Measurements from ENCODE around the gene ODF2. TPM values are rescaled to one million over a fixed set of nuclear protein-coding genes. Genes with fewer than 3 reads are reported as not detected.
"Not testable (repeated sequence)": the region's sequence is repeated elsewhere in the genome, so short reads cannot be mapped to it uniquely, and the experiment has no call there.

The ODF2 gene
- total and polyA plus RNA-seq, 5 experiments from 2014 or later: 15.6 to 36.6 (median 32.8) TPM

DNA sequence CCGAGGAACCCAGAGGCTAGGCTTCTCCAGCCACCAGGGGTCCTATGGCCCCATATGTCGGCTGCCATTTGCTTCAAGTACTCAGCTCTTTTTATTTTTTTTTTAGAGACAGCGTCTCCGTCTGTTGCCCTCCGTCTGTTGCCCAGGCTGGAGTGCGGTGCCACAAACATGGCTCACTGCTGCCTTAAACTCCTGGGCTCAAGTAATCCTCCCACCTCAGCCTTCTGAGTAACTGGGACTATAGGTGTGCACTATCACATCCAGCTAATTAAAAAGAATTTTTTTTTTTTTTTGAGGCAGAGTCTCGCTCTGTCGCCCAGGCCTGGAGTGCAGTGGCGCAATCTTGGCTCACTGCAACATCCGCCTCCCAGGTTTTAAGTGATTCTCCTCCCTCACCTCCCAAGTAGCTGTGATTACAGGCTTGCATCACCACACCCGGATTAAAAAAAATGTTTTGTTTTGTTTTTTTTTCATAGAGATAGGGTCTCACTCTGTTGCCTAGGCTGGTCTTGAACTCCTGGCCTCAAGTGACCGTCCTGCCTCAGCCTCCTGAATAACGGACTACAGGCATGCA, 26.2 kb upstream of the ODF2 start:
- DNase-seq (no peak), ATAC-seq (no peak)
- Mint-ChIP-seq H3K27ac (no peak overlapping the region), H3K27me3 (no peaks in the 10 kb centered on the region), H3K9me3 (no peaks in the 10 kb centered on the region), H3K36me3 (no peaks in the 10 kb centered on the region), H3K4me3 (no peak overlapping the region), H3K4me1 (no peaks in the 10 kb centered on the region)
- POLR2A ChIA-PET: no interaction called here

DNA sequence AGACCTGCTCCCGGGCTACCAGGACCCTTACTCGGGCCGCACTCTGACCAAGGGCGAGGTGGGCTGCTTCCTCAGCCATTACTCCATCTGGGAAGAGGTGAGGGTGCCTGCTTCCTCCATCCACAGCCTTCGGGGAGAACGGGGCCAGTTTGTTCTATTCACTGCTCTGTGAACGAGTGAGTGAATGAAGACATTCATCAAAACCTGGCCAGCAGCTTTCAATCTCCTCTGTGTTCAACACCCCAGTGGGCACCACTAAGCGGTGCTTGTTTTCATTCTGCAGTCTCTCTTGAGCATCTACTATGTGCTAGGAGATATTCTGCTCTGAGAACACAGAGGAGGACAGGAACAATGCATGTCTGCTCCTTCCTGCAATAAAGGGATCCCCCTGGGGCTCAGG, 24.6 kb upstream of the ODF2 start:
- POLR2A ChIA-PET: interaction anchor here (0.7 kb wide), 1 partner anchor 19 kb away, joined by 3 read pairs; no protein-coding TSS in a partner anchor
- H3K4me3 Mint-ChIP-seq: no peak overlapping the region
- H3K27ac Mint-ChIP-seq: peak overlapping the region in 1 of 10 donors; percentile 46

DNA sequence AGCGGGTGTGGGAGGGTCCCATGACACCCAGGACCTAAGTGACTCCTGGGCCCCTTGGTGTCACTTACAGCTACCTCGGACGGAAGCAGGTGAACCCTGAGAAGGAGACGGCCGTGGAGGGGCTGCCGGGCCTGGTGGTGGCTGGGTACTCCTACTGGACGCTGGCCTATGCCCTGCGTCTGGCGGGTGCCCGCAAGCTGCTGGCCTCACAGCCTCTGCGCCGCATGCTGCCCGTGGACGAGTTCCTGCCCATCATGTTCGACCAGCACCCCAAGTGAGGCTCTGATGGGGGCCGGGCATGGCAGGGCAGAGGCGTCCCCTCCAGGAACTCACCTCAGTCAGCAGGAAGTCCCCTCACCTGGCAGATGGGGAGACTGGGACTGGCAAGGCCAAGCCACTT, 21.5 kb upstream of the ODF2 start:
- ATAC-seq (no peak), DNase-seq (no peak)
- no peaks in the 10 kb centered on the region for H3K27me3 Mint-ChIP-seq
- H3K4me3 Mint-ChIP-seq: no peak overlapping the region
- no peak overlapping the region for H3K27ac Mint-ChIP-seq
- POLR2A ChIA-PET: interaction anchor here (0.6 kb wide), 1 partner anchor 229 kb away, joined by 4 read pairs; no protein-coding TSS in a partner anchor
- peaks cover 0 to 4% (median 3%) of the 10 kb centered on the region in 4 donors for H3K4me1 Mint-ChIP-seq
- H3K36me3 Mint-ChIP-seq: no peaks in the 10 kb centered on the region
- H3K9me3 Mint-ChIP-seq: no peaks in the 10 kb centered on the region

More for the DNA sequence above, 24.6 kb upstream of the ODF2 start:
- no peak for DNase-seq
- no peaks in the 10 kb centered on the region for H3K36me3 Mint-ChIP-seq
- ATAC-seq: no peak
- no peaks in the 10 kb centered on the region for H3K4me1 Mint-ChIP-seq
- H3K9me3 Mint-ChIP-seq: no peaks in the 10 kb centered on the region
- H3K27me3 Mint-ChIP-seq: no peaks in the 10 kb centered on the region

DNA sequence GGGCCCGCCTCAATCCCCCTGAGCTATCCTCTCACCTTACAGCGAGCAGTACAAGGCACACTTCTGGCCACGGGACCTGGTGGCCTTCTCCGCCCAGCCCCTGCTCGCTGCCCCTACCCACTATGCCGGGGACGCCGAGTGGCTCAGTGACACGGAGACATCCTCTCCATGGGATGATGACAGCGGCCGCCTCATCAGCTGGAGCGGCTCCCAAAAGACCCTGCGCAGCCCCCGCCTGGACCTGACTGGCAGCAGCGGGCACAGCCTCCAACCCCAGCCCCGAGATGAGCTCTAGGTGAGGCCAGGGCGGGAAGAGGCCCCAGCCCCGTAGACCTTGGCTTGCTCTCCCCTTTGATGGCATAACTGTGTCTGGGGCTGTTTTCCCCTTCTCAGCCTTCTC, 20.2 kb upstream of the ODF2 start:
- Mint-ChIP-seq H3K27ac (no peak overlapping the region), H3K27me3 (no peaks in the 10 kb centered on the region), H3K9me3 (no peaks in the 10 kb centered on the region), H3K36me3 (no peaks in the 10 kb centered on the region), H3K4me3 (no peak overlapping the region), H3K4me1 (peaks cover 0 to 5% (median 3%) of the 10 kb centered on the region in 4 donors)
- DNase-seq (no peak), ATAC-seq (no peak)
- POLR2A ChIA-PET: no interaction called here

DNA sequence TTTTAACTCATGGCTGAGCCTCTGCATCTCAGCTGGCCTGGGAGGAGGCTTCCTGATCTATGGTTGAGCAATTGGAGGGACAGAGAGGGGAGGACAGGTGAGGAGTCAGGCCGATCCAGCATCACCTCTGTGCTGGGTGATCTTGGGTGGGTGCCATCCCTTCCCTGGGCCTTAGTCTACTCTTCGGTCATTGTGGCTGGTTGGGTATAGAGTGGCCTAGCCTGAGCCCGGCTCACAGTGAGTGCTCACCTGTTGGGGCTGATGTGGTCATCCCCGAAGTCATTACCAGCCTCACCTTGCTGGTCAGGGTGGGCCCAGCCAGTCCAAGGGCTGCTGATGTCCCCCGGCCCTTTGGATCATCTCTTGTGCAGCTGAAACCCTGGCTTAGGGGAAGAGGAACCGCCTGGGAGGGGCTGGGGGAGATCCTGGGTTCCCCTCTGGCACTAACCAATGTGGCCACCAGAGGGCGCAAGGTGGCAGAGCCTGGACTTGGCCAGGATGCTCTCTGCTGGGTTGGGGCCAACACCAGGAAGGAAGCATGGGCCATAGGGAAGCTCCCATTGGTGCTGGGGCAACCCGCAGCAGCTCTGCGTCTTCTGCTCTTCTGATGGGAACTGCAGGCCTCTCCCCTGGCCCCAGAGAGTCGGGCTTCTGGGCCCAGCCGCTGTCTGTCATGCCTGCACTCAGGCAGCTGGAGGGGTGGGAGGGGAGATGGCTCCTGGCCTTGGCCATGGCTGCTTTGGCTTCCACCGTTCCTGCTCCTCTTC, 17.3 kb upstream of the ODF2 start:
- H3K4me3 Mint-ChIP-seq: no peak overlapping the region
- H3K4me1 Mint-ChIP-seq: peaks cover 0 to 5% (median 3%) of the 10 kb centered on the region in 4 donors
- peak overlapping the region in 2 of 10 donors; percentile 2 to 34 for H3K27ac Mint-ChIP-seq
- peak; percentile 97 to 99 for ATAC-seq
- POLR2A ChIA-PET: interaction anchor here (0.5 kb wide), 1 partner anchor 72 kb away, joined by 3 read pairs; no protein-coding TSS in a partner anchor
- peak; percentile 57 to 88 (median 76) for DNase-seq
- no peaks in the 10 kb centered on the region for H3K36me3 Mint-ChIP-seq
- H3K9me3 Mint-ChIP-seq: no peaks in the 10 kb centered on the region
- no peaks in the 10 kb centered on the region for H3K27me3 Mint-ChIP-seq

DNA sequence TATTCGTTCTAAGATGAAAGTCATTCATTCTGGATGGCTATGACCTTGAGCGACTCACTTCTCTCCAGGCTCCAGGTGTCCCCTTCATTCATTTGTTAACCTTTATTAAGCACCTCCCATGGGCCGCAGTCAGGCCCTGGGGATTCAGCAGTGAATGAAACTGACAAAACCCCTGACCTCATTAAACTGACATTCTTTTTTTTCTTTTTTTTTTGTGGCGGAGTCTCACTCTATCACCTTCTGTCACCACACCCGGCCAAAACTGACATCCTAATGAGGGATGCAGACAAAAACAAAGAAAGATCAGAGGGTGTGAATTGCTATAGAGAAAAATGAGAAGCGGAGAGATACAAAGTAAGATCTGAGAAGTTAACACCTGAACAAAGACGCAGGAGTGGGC, 16.5 kb upstream of the ODF2 start:
- no peak for ATAC-seq
- peaks cover 0 to 5% (median 3%) of the 10 kb centered on the region in 4 donors for H3K4me1 Mint-ChIP-seq
- H3K27ac Mint-ChIP-seq: no peak overlapping the region
- no peaks in the 10 kb centered on the region for H3K27me3 Mint-ChIP-seq
- H3K4me3 Mint-ChIP-seq: no peak overlapping the region
- no peaks in the 10 kb centered on the region for H3K9me3 Mint-ChIP-seq
- H3K36me3 Mint-ChIP-seq: no peaks in the 10 kb centered on the region
- no peak for DNase-seq
- POLR2A ChIA-PET: interaction anchor here (0.5 kb wide), 1 partner anchor 72 kb away, joined by 3 read pairs; no protein-coding TSS in a partner anchor

DNA sequence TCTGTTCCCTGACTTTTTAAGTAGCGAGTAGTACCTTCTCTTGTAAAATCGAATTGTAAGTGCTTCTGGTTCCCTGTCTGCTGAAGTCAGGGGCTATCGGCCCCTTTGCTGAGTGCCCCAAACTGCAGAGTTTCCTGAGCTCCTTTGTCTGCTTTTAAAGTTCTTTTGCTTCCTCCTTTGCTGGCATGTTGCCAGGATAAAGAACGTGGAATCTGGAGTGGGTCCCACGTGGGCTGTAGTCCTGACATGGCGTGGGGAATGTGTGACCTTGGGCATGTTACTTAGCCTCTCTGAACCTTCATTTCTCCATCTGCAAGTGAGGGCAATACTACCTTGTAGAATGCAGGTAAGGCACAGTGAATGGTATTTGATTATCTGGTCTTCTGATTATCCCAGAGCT, 13.7 kb upstream of the ODF2 start:
- Mint-ChIP-seq H3K27me3 (no peaks in the 10 kb centered on the region), H3K9me3 (no peaks in the 10 kb centered on the region), H3K27ac (no peak overlapping the region), H3K36me3 (no peaks in the 10 kb centered on the region), H3K4me3 (no peak overlapping the region), H3K4me1 (peaks cover 0 to 6% (median 4%) of the 10 kb centered on the region in 4 donors)
- ATAC-seq: no peak
- POLR2A ChIA-PET: interaction anchor here (0.6 kb wide), 1 partner anchor 1043 kb away, joined by 4 read pairs; no protein-coding TSS in a partner anchor
- no peak for DNase-seq

DNA sequence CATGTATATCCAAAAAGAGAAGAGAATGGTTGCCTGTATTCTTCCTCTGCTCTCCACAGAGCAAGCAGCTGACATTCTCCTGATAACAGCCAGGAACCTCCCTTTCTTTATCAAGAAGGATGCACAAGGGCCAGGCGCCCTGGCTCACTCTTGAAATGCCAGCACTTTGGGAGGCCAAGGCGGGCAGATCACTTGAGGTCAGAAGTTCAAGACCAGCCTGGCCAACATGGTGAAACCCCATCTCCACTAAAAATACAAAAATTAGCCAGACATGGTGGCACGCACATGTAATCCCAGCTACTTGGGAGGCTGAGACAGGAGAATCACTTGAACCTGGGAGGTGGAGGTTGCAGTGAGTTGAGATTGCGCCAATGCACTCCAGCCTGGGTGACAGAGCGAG, 9.3 kb upstream of the ODF2 start:
- H3K36me3 Mint-ChIP-seq, H3K27me3 Mint-ChIP-seq, ATAC-seq, H3K27ac Mint-ChIP-seq, H3K4me3 Mint-ChIP-seq, POLR2A ChIA-PET, H3K9me3 Mint-ChIP-seq, H3K4me1 Mint-ChIP-seq: not testable (repeated sequence)
- peak in 1 of 10 donors; percentile 4 for DNase-seq

DNA sequence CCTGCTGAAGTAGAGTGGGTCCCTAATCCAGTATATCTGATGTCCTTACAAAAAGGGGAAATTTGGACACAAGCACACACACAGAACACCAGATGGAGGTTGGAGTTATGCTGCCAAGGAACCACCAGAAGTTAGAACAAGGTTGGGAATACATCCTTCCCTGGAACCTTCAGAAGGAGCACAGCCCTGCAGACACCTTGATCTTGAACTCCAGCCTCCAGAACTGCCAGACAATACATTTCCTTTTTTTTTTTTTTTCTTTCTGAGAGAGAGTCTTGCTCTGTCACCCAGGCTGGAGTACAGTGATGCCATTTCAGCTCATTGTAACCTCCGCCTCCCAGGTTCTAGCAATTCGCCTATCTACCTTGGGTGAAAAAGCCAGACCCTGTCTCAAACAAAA, 7.1 kb upstream of the ODF2 start:
- no peaks in the 10 kb centered on the region for H3K27me3 Mint-ChIP-seq
- DNase-seq: no peak
- POLR2A ChIA-PET: no interaction called here
- ATAC-seq: no peak
- peaks cover 0 to 2% (median 0%) of the 10 kb centered on the region in 4 donors for H3K4me1 Mint-ChIP-seq
- H3K9me3 Mint-ChIP-seq: no peaks in the 10 kb centered on the region
- H3K27ac Mint-ChIP-seq: no peak overlapping the region
- no peak overlapping the region for H3K4me3 Mint-ChIP-seq
- no peaks in the 10 kb centered on the region for H3K36me3 Mint-ChIP-seq

DNA sequence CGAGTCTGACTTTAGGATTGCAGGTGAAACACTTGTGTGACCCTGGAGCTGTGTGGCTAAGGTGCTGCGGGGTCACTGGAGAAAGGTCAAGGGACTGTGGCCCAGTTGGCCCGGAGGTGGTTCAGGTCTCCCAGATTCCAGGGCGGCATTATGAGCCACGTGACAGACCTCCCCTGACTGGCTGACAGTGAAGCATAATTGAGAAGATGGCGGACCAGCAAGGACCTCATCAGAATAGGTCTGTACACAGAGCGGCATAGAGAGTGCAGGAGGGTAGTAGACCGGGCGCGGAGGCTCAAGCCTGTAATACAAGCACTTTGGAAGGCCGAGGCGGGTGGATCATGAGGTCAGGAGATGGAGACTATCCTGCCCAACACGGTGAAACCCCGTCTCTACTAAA, 815 bp upstream of the ODF2 start:
- peak overlapping the region; percentile 22 to 96 (median 66) for H3K4me3 Mint-ChIP-seq
- POLR2A ChIA-PET: interaction anchor here (1.3 kb wide), 1 partner anchor 205 kb away, joined by 3 read pairs; no protein-coding TSS in a partner anchor
- peaks cover 10 to 23% (median 19%) of the 10 kb centered on the region in 4 donors for H3K4me1 Mint-ChIP-seq
- no peaks in the 10 kb centered on the region for H3K27me3 Mint-ChIP-seq
- H3K36me3 Mint-ChIP-seq: peaks cover 0 to 9% (median 4%) of the 10 kb centered on the region in 3 donors
- DNase-seq: no peak
- no peak for ATAC-seq
- peak overlapping the region in 5 of 10 donors; percentile 41 to 82 (median 67) for H3K27ac Mint-ChIP-seq
- H3K9me3 Mint-ChIP-seq: no peaks in the 10 kb centered on the region

DNA sequence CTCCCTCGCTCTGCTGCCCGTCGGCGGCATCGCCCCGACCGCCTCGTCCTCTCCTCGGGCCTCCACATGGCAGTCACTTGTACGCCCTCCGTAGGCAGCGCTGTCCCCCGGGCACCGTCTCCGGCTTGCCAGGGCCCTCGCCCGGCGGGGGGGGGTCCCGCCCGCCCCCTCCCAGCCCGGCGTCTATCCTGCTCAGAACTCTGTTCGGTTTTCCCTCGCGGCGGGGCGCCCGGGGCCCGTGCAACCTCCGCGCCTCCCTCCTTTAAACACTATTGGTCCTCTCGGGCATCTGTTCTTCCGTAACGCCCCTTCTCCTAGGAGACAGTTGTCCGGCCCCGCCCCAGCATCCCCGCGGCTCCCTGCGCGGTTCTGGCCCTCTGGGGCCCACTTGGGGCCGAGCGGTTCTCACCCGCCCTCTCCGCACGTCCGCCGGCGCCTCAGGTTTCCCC, 831 bp downstream of the ODF2 start:
- peaks cover 10 to 23% (median 19%) of the 10 kb centered on the region in 4 donors for H3K4me1 Mint-ChIP-seq
- DNase-seq (peak; percentile 41 to 83 (median 54)), ATAC-seq (peak; percentile 42 to 56)
- H3K27me3 Mint-ChIP-seq: no peaks in the 10 kb centered on the region
- peak overlapping the region in 9 of 10 donors; percentile 81 to 96 (median 92) for H3K27ac Mint-ChIP-seq
- POLR2A ChIA-PET: interaction anchor here (0.5 kb wide), 1 partner anchor 192 kb away, joined by 4 read pairs; no protein-coding TSS in a partner anchor
- peaks cover 0 to 24% (median 10%) of the 10 kb centered on the region in 3 donors for H3K36me3 Mint-ChIP-seq
- H3K9me3 Mint-ChIP-seq: no peaks in the 10 kb centered on the region
- peak overlapping the region; percentile 84 to 96 (median 92) for H3K4me3 Mint-ChIP-seq

DNA sequence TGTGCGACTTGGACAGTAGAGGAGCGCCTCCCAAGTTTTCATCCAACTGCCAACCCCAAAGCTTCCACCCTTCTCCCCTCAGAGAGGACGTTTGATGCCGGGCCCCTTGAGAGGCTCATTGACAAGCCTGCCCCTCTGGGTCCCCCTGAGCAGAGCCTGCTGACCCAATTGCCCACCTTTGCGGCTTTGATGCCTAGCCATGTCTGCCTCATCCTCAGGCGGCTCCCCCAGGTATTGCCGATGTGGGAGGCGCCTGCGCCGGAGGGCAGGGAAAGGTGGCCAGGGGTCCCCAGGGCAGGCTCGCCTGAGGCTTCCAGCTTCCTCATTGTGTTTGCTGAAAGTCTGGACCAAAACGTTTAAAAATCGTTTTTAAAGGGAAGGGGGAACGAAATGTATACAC, 1.4 kb downstream of the ODF2 start:
- H3K27me3 Mint-ChIP-seq: no peaks in the 10 kb centered on the region
- H3K9me3 Mint-ChIP-seq: no peaks in the 10 kb centered on the region
- POLR2A ChIA-PET: interaction anchor here (0.5 kb wide), 1 partner anchor 192 kb away, joined by 4 read pairs; no protein-coding TSS in a partner anchor
- H3K4me1 Mint-ChIP-seq: peaks cover 10 to 23% (median 19%) of the 10 kb centered on the region in 4 donors
- H3K36me3 Mint-ChIP-seq: peaks cover 0 to 30% (median 15%) of the 10 kb centered on the region in 3 donors
- peak overlapping the region in 7 of 10 donors; percentile 24 to 96 (median 92) for H3K27ac Mint-ChIP-seq
- H3K4me3 Mint-ChIP-seq: peak overlapping the region; percentile 64 to 96 (median 91)
- DNase-seq (no peak), ATAC-seq (no peak)

DNA sequence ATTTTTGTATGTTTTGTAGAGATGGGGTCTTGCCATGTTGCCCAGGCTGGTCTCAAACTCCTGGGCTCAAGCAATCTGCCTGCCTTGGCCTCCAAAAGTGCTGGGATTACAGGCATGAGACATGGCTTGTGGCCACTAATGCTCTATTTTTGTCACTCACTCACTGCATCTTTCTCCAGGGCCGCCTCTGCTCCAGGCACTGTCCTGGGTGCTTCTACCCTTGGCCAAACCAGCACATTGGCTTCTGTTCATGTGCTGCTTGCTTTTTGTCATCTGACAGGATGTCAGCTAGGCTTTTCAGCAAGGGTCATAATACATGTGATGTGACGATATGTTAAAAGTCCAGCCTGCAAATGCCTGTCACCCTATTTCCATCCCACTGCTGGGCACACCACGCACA, 3.2 kb downstream of the ODF2 start:
- DNase-seq: no peak
- no peak for ATAC-seq
- Mint-ChIP-seq H3K36me3 (peaks cover 0 to 47% (median 19%) of the 10 kb centered on the region in 3 donors), H3K27ac (peak overlapping the region in 2 of 10 donors; percentile 40 to 72), H3K27me3 (no peaks in the 10 kb centered on the region), H3K4me1 (peaks cover 10 to 23% (median 19%) of the 10 kb centered on the region in 4 donors), H3K4me3 (peak overlapping the region in 2 of 10 donors; percentile 41 to 53), H3K9me3 (no peaks in the 10 kb centered on the region)
- POLR2A ChIA-PET: interaction anchor here (0.6 to 1.1 kb wide), 3 partner anchors 40 to 317 kb away, joined by 3 to 4 read pairs (median 3); no protein-coding TSS in a partner anchor
